Measurements from ENCODE around the gene PTP4A1.

DNA sequence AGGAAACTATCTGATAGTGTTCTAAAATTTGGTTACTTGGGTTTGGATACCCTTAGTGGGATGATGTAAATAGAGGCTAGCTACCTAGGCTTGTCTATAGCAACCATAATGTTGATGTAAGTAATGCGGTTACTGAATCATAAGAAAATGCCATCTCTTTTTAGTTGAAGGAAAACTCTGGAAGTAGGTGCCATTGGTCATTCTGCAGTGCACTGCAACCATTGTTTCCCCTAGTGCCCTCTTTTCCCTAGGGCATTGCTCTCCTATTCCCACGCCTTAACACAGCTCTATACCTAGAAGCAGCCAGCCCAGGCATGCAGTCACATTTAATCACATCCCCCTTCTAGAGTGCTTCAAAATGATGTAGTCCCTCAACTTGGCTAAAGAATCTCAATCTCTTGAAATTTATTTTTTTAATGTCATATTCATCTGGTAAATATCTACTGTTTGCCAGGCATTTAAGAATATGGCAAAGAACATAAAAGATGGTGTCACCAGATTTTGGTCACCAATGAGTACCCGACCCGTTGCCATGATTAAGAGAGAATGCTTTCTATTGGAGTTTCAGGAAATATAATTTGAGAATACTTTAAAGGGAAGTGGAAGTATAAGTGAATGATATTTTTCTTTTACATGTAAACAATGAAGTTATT is 10.4 kb downstream of the PTP4A1 start:
- TF ChIP-seq ISL1 (CRISPR knock-in tag; IDR thresholded peaks at IDR 0.05) = no peak
- no peak for TF ChIP-seq TCF4 (CRISPR knock-in tag; IDR thresholded peaks at IDR 0.05; ENCODE audit: borderline replicate concordance)
- TF ChIP-seq PPARA (CRISPR knock-in tag; IDR thresholded peaks at IDR 0.05; ENCODE audit: borderline replicate concordance) = no peak

Data from SK-N-SH treated with all-trans-retinoic acid at 6 μM for 48 hours (cell line).